Fibroblast of mammary gland (primary cell): ENCODE results near the gene FSTL4.
"Not testable (repeated sequence)": the region's sequence is repeated elsewhere in the genome, so short reads cannot be mapped to it uniquely, and the experiment has no call there.

ENCODE experiments used
- DNase-seq: peaks from one replicate; pipeline ENCODE4 v3.0.0-alpha.2; 2010; ENCODE audit warnings: low read depth
- H3K4me3 ChIP-seq: 2 replicates; pipeline ENCODE4 v1.5.1; 2011; ENCODE audit warnings: low read depth, mild to moderate bottlenecking, low read length, moderate library complexity; ENCODE audit not compliant: control insufficient read depth
- CTCF ChIP-seq: conservative IDR thresholded peaks from 2 replicates; pipeline ENCODE4 v1.5.1; 2011; ENCODE audit warnings: low read depth, low read length, inconsistent platforms; ENCODE audit not compliant: control insufficient read depth, insufficient read depth

FSTL4 gene

GRCh38 chr5:133552925-133553525, 59.3 kb downstream of the FSTL4 start:
- peak; percentile 46 for DNase-seq
- peak; percentile 79 for TF ChIP-seq CTCF
- no peak overlapping the region for H3K4me3 ChIP-seq

- no peak for DNase-seq
- H3K4me3 ChIP-seq, result no peak overlapping the region
- TF ChIP-seq CTCF, result no peak
These were observed 65.8 kb downstream of the FSTL4 start for GRCh38 chr5:133546500-133546899.

GRCh38 chr5:133544346-133544745, 68.0 kb downstream of the FSTL4 start:
- no peak for DNase-seq
- no peak overlapping the region for H3K4me3 ChIP-seq
- no peak for TF ChIP-seq CTCF

GRCh38 chr5:133539818-133540217, 72.5 kb downstream of the FSTL4 start:
- no peak for TF ChIP-seq CTCF
- DNase-seq, result no peak
- H3K4me3 ChIP-seq, result no peak overlapping the region

GRCh38 chr5:133538718-133539117, 73.6 kb downstream of the FSTL4 start:
- no peak overlapping the region for H3K4me3 ChIP-seq
- TF ChIP-seq CTCF, result no peak
- no peak for DNase-seq

GRCh38 chr5:133535241-133535929, 77.0 kb downstream of the FSTL4 start:
- DNase-seq, H3K4me3 ChIP-seq: not testable (repeated sequence)

- no peak for DNase-seq
- TF ChIP-seq CTCF, result no peak
- H3K4me3 ChIP-seq, result no peak overlapping the region
These were observed 77.8 kb downstream of the FSTL4 start for GRCh38 chr5:133534566-133534965.
